Measurements from ENCODE around the gene STOM.
A peak's percentile ranks its signal among the peaks of the same experiment; 100 is the strongest.

Gene STOM

DNA sequence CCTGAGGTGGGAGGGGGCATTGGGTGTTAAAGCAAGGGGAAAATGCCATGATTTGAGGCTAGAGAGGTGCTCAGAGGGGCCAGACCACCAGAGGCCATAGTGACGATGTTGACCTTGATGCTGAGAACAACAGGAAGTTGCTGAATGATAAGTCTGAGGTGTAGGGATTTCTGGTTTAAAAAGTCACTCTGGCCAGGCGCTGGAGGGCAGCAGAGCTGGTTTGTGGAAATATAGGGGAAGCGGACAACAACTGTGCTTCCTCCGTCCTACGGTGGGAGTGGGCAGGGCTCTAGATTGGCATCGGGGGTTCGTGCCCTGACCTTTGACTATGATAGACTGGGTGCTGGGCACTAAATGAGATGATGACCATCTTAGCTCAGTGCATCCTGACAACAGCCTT, 44.7 kb downstream of the STOM start:
- peak overlapping the region in 20 of 21 experiments; percentile 37 to 93 (median 78) for H3K27ac ChIP-seq
- H3K4me3 ChIP-seq: no peak overlapping the region

DNA sequence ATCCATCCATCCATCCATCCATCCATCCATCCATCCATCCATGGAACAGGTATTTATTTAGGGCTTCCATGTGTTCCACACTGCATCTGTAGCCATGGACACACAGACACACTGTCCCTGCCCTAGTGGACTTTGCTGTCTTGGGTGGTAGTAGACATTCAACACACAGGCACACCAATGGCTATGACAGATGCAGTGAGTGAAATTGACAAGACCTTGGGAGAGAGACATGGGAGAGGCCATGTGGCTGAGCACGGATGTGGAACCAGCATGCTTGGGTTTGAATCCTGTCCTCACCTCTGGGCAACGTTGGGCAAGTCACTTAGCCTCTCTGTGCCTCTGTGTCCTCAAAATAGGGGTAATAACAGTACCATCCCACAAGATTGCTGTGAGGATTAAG, 45.3 kb downstream of the STOM start:
- Histone ChIP-seq H3K4me3 (no peak overlapping the region), H3K27ac (peak overlapping the region in 17 of 21 experiments; percentile 5 to 93 (median 81))

DNA sequence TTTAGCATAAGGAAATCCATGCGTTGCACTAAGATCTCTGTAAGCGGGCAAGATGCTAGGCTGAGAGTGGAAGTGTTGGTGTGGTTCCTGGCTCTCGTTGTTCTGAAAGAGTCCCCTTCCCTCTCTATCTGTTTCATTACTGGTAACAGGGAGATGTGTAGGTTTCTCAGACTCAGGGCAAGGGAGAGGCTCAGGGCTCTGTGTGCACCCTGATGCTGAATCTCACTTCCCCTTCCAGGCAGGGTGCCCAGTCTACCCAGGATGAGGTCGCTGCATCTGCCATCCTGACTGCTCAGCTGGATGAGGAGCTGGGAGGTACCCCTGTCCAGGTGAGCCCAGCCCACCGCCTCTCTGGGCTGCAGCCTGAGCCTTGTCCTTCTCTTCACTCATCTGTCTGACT, 45.7 kb downstream of the STOM start:
- no peak overlapping the region for H3K4me3 ChIP-seq
- peak overlapping the region in 12 of 21 experiments; percentile 5 to 93 (median 84) for H3K27ac ChIP-seq

DNA sequence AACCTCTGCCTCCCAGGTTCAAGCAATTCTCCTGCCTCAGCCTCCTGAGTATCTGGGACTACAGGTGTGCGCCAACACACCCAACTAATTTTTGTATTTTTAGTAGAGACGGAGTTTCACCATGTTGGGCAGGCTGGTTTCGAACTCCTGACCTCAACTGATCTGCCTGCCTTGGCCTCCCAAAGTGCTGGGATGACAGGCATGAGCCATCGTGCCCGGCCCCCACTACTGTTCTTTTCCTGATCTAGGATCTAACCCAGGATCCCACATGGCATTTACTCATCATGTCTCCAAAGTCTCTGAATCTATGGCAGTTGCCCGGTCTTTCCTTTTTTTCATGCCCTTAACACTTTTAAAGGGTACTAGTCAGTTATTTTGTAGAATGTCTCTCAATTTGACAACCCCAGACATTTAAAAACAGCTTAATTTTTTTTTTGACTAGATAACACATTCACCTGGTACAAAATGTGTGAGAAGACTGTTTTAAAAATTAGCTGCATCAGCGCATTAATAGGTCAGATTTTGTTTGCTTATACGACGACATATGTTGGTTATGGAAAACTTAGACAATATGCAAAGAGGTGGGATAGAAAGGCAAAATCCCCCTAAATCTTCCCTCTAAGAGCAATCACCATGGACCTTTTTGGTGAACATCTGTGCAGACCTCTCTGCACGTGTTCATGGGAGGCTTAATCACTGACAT, 46.5 kb downstream of the STOM start:
- no peak overlapping the region for H3K4me3 ChIP-seq
- H3K27ac ChIP-seq: peak overlapping the region in 11 of 21 experiments; percentile 24 to 93 (median 79)

DNA sequence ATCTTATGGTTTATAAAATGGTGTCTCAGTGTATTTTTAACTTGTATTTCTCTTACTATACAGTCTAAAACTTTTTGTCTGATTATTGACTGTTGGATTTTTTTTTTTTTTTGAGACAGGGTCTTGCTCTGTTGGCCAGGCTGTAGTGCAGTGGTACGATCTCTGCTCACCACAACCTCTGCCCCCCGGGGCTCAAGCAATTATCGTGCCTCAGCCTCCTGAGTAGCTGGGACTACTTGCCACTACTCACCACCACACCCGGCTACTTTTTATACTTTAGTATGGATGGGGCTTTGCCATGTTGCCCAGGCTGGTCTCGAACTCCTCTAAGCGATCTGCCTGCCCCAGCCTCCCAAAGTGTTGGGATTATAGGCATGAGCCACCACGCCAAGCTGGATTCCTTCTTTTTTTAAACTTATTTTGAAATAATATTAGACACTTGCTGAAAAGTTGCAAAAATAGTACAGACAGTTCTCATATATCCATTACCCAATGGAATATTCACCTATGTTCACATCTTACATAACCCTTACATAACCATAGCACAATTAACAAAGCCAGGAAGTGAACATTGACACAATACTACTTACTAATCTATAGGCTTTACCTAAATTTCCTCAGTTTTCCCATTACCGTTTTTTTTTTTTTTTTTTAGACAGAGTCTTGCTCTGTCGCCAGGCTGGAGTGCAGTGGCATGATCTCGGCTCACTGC, 47.2 kb downstream of the STOM start:
- Histone ChIP-seq H3K27ac (peak overlapping the region in 18 of 21 experiments; percentile 24 to 93 (median 67)), H3K4me3 (no peak overlapping the region)

DNA sequence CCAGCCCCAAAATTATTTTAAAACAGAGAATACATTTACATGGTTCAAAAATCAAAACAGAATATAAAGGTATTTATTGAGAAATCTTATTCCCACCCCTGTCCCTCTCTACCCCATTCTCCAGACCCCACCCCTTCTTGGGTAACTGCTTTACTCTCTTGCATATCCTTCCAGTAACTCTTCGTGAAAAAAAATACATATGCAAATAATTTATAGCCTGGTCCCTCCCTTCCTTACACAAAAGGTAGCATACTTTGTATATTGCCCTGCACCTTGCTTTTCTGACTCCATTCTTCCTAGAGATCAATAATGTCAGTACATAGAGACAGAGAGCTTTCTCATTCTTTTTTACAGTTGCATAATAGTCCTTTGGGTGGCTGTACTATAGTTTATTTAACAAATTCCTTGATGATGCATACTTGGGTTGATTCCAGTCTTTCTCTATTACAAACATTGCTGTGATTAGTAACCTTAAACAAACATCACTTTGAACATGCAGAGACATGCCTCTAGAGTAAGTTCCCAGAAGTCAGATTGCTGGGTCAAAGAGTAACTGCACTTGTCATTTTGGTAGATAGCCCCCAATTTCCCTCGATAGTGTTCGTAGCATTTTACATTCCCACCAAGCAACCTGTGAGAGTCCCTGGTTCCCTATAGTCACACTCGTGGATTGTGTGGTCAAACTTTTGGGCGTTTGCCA, 47.9 kb downstream of the STOM start:
- Histone ChIP-seq H3K4me3 (no peak overlapping the region), H3K27ac (peak overlapping the region in 18 of 21 experiments; percentile 32 to 93 (median 67))

DNA sequence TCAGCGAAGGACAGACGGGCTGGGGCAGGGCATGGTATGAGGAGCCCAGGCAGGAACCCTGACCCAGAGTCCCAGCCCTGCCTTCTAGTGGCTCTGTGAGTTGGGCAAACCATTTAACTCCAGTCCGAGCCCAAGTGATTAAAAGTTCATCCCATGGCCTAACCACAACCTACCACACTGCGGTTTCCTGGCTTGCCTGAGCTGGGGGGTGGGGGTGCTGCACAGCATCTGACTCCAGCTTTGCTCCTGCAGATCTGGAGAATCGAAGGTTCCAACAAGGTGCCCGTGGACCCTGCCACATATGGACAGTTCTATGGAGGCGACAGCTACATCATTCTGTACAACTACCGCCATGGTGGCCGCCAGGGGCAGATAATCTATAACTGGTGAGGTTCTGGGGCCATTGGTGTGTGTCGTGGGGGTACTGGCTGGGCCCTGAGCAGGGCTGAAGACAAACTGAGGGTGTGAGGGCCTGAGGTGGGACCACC, 49.0 kb downstream of the STOM start:
- Histone ChIP-seq H3K4me3 (no peak overlapping the region), H3K27ac (peak overlapping the region in 16 of 21 experiments; percentile 10 to 93 (median 57))

DNA sequence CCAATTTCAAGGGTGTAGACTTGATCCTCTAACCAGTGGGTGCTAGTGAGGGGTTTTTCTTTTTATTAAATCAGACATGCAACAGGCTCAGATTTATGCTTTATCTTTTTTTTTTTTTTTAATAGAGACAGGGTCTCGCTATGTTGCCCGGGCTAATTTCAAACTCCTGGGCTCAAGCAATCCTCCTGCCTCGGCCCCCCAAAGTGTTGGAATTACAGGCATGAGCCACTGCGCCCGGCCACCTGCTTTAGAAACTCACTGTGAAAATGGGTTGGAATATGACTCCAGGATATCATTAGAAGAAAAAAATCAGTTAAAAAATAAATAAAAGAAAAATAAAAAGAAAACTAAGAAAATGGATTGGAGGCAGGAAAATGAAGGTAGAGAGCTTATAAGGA, 50.7 kb downstream of the STOM start:
- Histone ChIP-seq H3K4me3 (no peak overlapping the region), H3K27ac (peak overlapping the region in 6 of 21 experiments; percentile 21 to 78 (median 68))

DNA sequence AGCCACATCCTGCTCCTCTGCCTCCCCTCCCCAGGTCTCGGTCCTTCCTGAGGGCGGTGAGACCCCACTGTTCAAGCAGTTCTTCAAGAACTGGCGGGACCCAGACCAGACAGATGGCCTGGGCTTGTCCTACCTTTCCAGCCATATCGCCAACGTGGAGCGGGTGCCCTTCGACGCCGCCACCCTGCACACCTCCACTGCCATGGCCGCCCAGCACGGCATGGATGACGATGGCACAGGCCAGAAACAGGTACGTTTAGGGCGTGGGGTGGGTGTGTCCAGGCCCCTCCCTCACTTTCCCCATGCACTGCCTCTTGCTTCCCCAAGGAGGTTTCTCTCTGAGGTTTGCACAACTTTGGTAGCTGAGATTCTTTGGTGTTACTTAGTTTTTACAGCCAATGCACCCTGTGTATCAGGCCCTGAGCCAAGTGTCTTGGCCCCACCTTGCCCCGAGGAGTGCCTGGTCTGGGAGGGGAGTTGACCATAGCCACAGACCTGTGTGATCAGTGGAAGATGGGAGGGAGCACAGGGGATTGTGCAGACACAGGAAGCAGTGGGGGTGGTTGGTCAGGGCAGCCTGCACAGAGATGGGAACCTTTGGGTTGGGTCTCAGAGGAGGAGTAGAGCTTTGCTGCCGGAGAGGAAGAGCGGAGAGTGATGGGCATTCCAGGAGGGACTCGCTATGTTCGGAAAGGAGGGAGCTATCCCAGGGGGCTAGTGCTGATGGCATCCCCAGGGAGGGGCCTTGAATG, 51.2 kb downstream of the STOM start:
- H3K4me3 ChIP-seq: no peak overlapping the region
- H3K27ac ChIP-seq: peak overlapping the region in 8 of 21 experiments; percentile 27 to 78 (median 64)

DNA sequence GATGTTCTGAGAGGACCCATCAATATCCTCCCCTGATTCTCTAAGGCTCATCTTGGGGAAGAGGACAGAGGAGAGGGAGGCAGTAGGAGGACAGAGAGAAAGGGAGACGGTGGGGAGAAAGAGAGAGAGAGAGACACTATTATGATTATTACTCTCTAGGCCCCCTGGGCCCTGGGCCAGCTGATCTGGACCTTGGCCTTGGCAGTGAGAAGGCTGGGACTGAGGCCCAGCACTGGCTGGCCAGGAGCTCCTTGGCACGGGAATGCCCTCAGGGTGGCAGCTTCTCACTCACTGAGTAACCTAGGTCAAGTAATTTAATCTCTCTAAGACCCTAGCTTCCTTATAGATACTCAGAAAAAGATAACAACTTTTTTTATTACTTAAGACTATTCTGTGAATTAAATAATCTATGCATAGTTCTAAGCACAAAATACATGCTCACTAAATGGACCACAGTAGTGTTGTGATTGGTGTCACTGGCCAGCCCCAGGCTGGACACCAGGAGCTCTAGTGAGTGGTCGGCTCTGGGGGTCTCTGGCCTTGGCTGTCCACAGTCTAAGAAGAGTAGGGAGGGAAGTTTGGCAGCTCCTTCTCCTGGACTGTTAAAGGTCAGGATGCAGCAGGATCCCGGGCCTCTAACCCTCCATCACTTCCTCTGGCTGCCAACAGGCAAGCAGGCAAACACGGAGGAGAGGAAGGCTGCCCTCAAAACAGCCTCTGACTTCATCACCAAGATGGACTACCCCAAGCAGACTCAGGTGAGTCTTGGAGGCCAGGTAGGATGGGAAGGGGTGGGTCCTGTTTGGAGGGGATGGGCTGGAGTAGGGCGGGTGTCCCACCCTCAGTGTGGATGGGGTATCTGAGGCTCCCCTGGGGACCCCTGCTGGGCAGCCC, 52.1 kb downstream of the STOM start:
- H3K27ac ChIP-seq: peak overlapping the region in 10 of 21 experiments; percentile 27 to 78 (median 62)

DNA sequence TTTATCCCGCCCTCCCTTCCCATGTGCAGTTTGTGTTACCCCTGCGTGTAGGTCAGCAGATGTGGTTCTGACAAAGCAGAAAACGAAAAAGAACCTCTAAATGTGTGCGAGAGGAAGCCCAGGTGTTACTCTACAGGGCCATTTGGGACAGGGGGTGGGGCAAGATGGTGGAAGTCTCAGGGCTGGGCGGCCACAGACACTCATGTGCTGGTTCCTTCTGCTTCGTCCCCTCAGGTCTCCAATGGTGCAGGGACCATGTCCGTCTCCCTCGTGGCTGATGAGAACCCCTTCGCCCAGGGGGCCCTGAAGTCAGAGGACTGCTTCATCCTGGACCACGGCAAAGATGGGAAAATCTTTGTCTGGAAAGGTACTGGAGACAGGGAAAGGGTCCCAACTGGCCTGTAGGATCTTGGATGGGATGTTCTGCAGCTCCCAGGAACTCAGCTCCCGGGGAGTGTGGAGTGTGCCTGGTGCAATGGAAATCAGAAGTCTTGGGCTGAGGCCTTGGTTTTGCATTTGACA, 53.1 kb downstream of the STOM start:
- no peak overlapping the region for H3K4me3 ChIP-seq
- peak overlapping the region in 7 of 21 experiments; percentile 26 to 78 (median 61) for H3K27ac ChIP-seq

More for the DNA sequence above, 52.1 kb downstream of the STOM start:
- H3K4me3 ChIP-seq: no peak overlapping the region

DNA sequence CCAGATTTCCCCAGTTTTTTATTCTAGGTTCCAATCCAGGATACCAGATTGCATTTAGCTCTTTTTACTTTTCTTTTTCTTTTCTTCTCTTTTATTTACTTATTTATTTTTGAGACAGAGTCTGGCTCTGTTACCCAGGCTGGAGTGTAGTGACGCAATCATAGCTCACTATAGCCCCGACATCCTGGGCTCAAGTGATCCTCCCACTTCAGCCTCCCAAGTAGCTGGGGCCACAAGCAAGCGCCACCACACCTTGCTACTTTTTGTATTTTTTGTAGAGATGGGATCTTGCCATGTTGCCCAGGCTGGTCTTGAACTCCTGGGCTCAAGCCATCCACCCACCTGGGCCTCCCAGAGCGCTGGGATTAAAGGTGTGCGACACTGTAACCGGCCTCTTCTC, 53.7 kb downstream of the STOM start:
- Histone ChIP-seq H3K4me3 (no peak overlapping the region), H3K27ac (peak overlapping the region in 5 of 21 experiments; percentile 26 to 78 (median 38))

DNA sequence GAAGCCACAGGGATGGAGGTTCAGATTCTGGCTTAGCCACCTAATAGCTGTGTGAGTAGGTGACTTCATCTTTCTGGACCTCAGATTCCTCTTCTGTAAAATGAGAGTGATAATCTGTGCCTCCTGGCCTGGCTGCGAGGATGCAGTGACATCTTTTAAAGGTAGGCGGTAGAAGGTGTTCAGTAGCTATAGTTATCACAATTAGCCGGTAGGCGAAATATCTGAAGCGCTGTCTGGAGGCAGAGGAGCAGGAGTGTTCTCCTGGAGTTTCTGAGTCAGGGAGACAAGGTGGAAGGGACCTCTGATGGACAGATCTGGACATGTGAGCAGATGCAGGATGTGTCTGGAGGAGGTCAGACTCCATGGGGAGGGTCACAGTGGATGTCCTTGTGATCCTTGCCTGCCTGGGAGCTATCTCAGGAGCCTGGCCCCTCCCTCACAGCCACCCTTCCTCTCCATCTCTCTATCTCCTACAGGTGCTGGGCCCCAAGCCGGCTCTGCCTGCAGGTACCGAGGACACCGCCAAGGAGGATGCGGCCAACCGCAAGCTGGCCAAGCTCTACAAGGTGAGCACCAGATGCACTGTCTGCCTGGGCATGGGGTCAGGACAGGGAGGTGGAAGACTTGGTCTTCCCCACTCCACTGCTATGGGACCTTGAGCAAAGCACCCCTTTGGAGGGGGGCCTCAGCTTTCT, 56.4 kb downstream of the STOM start:
- H3K27ac ChIP-seq: peak overlapping the region in 1 of 21 experiments; percentile 21
- H3K4me3 ChIP-seq: no peak overlapping the region

DNA sequence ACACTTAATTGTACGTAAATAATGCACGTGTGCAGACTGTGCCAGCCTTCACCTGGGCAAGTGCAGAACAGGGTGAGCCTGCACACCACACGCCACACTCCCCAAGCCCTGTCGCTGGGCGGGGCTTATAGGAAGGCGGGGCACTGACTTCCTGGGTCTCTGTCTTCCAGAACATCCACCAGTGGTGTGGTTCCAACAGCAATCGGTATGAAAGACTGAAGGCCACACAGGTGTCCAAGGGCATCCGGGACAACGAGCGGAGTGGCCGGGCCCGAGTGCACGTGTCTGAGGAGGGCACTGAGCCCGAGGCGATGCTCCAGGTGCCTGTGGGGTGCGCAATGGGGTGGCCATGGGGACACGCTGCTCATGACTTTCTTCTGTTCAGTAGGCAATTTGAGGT, 57.9 kb downstream of the STOM start:
- Histone ChIP-seq H3K27ac (no peak overlapping the region), H3K4me3 (no peak overlapping the region)

DNA sequence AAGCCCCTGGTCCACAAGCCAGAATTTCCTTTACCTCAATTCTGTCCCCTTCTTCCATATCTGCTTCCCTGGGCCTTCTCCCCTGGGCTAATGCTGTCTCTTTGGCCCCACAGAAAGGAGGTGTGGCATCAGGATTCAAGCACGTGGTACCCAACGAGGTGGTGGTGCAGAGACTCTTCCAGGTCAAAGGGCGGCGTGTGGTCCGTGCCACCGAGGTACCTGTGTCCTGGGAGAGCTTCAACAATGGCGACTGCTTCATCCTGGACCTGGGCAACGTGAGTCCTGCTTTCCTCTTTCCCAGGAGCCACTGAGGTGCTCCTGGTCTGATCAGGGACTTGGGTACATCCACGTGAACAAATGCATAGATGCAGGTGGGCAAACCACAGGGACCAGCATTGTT, 59.5 kb downstream of the STOM start:
- Histone ChIP-seq H3K27ac (peak overlapping the region in 1 of 21 experiments; percentile 25), H3K4me3 (no peak overlapping the region)

DNA sequence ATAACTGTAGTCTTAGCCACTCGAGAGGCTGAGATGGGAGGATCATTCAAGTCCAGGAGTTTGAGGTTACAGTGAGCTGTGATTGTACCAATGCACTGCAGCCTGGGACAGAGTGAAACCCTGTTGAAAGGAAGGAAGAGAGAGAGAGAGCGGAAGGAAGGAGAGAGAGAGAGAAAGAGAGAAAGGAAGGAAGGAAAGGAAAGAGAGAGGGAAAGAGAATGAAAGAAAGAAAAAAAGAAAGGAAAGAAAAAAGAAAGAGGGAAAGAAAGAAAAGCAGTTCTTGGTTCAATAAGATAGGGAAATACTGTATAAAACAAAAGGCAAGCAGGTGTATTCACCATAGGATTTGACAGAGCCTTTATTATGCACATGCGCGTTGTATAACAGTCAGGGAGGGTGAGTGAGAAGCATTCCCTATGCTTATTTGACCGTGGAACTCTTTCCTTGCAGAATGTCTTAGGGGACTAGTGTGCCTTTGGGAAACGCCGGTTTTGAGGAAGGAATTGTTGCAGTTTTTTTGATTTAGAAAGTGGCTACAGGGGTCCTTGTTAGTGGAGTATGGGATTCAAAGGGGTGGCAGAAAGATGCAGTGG, 60.1 kb downstream of the STOM start:
- peak overlapping the region in 1 of 21 experiments; percentile 25 for H3K27ac ChIP-seq
- no peak overlapping the region for H3K4me3 ChIP-seq

DNA sequence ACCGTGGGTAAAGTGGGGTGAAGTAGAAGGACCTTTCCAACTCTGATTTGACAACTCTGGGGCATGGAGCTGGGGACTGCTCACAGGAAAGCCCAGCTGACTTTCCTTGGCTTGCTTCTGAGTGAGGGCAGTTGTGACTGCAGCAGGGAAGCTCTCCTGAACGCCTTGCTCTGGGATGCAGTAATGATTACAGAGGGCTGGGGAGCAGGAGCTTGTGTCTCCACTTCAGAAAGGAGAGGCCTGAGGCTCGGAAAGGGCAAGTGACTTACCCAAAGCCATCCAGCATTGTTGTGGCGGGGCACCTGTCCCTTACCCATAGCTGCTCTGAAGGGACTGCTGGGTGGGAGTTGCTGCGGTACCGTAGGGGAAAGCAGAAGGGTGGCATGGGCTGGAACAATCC, 60.9 kb downstream of the STOM start:
- Histone ChIP-seq H3K27ac (peak overlapping the region in 3 of 21 experiments; percentile 2 to 33 (median 26)), H3K4me3 (no peak overlapping the region)
